Measurements from ENCODE around the gene SEPTIN10.
"Not testable (repeated sequence)": the region's sequence is repeated elsewhere in the genome, so short reads cannot be mapped to it uniquely, and the experiment has no call there.

SEPTIN10 gene

GRCh38 chr2:109601783-109602182 is 12.0 kb downstream of the SEPTIN10 start:
- DNase-seq (ENCODE audit: low read depth), result no peak

GRCh38 chr2:109597283-109597682 is 16.5 kb downstream of the SEPTIN10 start:
- DNase-seq (ENCODE audit: low read depth), result no peak

- DNase-seq (ENCODE audit: low read depth), result no peak
Observed at GRCh38 chr2:109595644-109596043, 18.1 kb downstream of the SEPTIN10 start.

- DNase-seq (ENCODE audit: low read depth), result no peak
Observed at GRCh38 chr2:109594246-109594885, 19.4 kb downstream of the SEPTIN10 start.

GRCh38 chr2:109592905-109593304 is 20.9 kb downstream of the SEPTIN10 start:
- no peak for DNase-seq (ENCODE audit: low read depth)

GRCh38 chr2:109591206-109591605 is 22.6 kb downstream of the SEPTIN10 start:
- DNase-seq (ENCODE audit: low read depth), result no peak

- no peak for DNase-seq (ENCODE audit: low read depth)
Observed at GRCh38 chr2:109586687-109587086, 27.1 kb downstream of the SEPTIN10 start.

- peak; percentile 60 for DNase-seq (ENCODE audit: low read depth)
Observed at GRCh38 chr2:109582928-109583895, 30.6 kb downstream of the SEPTIN10 start.

- not testable (repeated sequence) for DNase-seq (ENCODE audit: low read depth)
Observed at GRCh38 chr2:109577630-109578029, 36.1 kb downstream of the SEPTIN10 start.

GRCh38 chr2:109575373-109575772 is 38.4 kb downstream of the SEPTIN10 start:
- no peak for DNase-seq (ENCODE audit: low read depth)

GRCh38 chr2:109563980-109564550 is 49.7 kb downstream of the SEPTIN10 start:
- no peak for DNase-seq (ENCODE audit: low read depth)

GRCh38 chr2:109563288-109563687 is 50.5 kb downstream of the SEPTIN10 start:
- DNase-seq (ENCODE audit: low read depth), result no peak

- DNase-seq (ENCODE audit: low read depth), result peak; percentile 64
Observed at GRCh38 chr2:109562421-109562820, 51.3 kb downstream of the SEPTIN10 start.

- peak; percentile 81 for DNase-seq (ENCODE audit: low read depth)
Observed at GRCh38 chr2:109560265-109560664, 53.5 kb downstream of the SEPTIN10 start.

- peak; percentile 95 for DNase-seq (ENCODE audit: low read depth)
Observed at GRCh38 chr2:109558076-109558882, 55.5 kb downstream of the SEPTIN10 start.

- no peak for DNase-seq (ENCODE audit: low read depth)
Observed at GRCh38 chr2:109557309-109557708, 56.5 kb downstream of the SEPTIN10 start.

GRCh38 chr2:109555346-109555900 is 58.3 kb downstream of the SEPTIN10 start:
- peak; percentile 23 for DNase-seq (ENCODE audit: low read depth)

- DNase-seq (ENCODE audit: low read depth), result no peak
Observed at GRCh38 chr2:109554758-109555157, 59.0 kb downstream of the SEPTIN10 start.

GRCh38 chr2:109549016-109549590 is 64.7 kb downstream of the SEPTIN10 start:
- DNase-seq (ENCODE audit: low read depth), result no peak

GRCh38 chr2:109547280-109547679 is 66.5 kb downstream of the SEPTIN10 start:
- no peak for DNase-seq (ENCODE audit: low read depth)

All from ELR (cell line).